MM.1S (cell line): Measurements from ENCODE around the gene SELENOO.

Source experiments
- CTCF ChIP-seq: fragments of 300-600 bp; sonication (generic); IDR thresholded peaks from 2 replicates; pipeline ENCODE4 v1.5.1; 2016; ENCODE audit warnings: antibody characterized with exemption, low read length, mixed read lengths
- EZH2 ChIP-seq: fragments of 300-600 bp; sonication (generic); optimal IDR thresholded peaks from 2 replicates; pipeline ENCODE3; 2017; ENCODE audit warnings: low read depth, mild to moderate bottlenecking, antibody characterized with exemption, low read length, mixed read lengths
- EZH2phosphoT487 ChIP-seq: fragments of 300-600 bp; sonication (generic); IDR thresholded peaks from 2 replicates; pipeline ENCODE4 v1.6.1; 2018; ENCODE audit warnings: antibody characterized with exemption, low read length

- no peak for TF ChIP-seq EZH2
- no peak for TF ChIP-seq CTCF
- TF ChIP-seq EZH2phosphoT487: no peak
These were observed 58.5 kb downstream of the SELENOO start for GRCh38 chr22:50259302-50259701.
